8988T (cell line): ENCODE data around the gene ZFAND3.
"Not testable (repeated sequence)": the region's sequence is repeated elsewhere in the genome, so short reads cannot be mapped to it uniquely, and the experiment has no call there.

ENCODE experiments used
- DNase-seq: peaks from one replicate; pipeline ENCODE4 v3.0.0; 2011

ZFAND3 gene

GRCh38 chr6:38100380-38100779 is 280.9 kb downstream of the ZFAND3 start:
- DNase-seq: no peak

GRCh38 chr6:38103921-38104320 is 284.4 kb downstream of the ZFAND3 start:
- DNase-seq: no peak

DNA sequence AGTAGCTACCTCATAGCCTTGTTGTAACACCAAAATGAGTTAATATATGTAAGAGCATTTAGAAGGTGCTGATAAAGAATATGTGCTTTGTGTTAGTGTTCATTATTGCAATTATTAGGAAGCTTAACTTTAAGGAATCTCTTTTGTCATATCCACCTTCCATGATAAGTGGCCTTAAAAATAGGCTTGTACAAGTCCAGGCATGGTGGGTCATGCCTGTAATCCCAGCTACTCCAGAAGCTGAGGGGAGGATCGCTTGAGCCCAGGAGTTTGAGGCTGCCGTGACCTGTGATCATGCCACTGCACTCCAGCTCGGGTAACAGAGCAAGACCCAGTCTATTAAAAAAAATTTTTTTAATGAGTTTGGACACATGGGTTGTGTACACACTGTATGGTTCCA is 285.5 kb downstream of the ZFAND3 start:
- DNase-seq: no peak

- DNase-seq: no peak
Measured at GRCh38 chr6:38107073-38107472, 287.5 kb downstream of the ZFAND3 start.

GRCh38 chr6:38110481-38110971 is 291.0 kb downstream of the ZFAND3 start:
- no peak for DNase-seq

GRCh38 chr6:38112181-38112580 is 292.7 kb downstream of the ZFAND3 start:
- DNase-seq: no peak

DNA sequence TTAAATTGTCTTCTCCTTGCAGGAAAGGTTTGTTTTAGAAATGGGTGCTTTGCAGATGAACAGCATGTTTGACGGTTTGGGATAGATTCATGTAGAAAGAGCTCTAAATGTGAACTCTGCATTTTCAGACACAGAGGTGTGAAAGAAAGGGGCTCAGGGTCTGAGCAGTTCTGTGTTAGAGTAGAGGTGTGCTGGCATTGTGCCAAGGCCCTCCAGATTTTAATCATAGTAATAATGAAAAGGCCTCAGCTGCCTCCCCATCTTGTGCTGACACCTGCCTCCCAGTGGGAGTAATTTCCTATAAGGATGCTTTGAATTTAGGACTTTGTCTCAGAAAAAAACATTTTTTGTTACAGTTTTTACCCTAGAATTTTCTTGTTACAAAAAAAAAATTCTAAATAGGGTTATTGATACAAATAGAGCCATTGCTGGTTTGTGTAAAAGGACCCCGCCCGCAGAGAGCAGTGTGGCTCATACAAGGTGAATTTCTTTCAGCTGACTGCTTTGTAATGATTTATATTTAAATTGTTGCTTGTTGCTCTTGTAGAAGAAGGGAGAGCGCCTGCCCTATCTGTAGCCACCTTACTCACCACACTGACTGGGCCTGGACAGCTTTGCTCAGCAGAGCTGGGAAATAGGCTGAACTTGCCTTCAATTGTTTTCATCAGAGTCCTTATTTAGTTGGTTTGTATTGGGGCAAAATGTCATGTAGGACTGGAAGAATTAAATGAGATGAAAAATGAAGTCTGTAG is 294.5 kb downstream of the ZFAND3 start:
- DNase-seq: no peak

DNA sequence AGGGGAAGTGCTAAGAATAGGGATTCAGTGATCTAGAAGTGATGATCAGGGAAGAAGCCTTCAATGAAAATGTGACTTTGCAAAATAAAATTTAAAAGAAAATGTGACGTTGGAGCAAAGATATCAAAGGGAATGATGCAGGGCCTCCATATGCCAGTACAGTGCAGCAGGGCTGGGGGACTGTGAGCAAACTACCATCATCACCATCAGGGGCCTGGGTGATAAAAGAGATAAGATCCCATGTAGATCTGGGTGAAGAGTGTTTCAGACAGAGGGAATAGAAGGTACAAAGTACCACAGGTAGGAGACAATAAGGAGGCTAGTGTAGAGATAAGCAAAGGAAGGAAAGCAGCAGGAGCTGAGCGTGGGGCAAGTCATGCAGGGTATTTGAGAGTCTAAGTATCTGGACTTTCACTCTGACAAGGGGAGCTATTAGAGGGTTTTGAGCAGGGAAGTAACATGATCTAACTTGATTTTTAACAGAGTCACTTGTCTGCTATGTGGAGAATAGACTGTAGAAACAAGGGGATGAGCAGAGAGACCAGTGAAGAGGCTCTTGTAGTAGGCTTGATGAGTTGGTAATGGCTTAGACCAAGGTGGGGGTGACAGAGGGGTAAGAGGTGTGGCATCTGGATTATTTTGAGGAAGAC is 295.6 kb downstream of the ZFAND3 start:
- DNase-seq: no peak

GRCh38 chr6:38115626-38116008 is 296.1 kb downstream of the ZFAND3 start:
- no peak for DNase-seq

GRCh38 chr6:38116248-38116647 is 296.7 kb downstream of the ZFAND3 start:
- no peak for DNase-seq

DNA sequence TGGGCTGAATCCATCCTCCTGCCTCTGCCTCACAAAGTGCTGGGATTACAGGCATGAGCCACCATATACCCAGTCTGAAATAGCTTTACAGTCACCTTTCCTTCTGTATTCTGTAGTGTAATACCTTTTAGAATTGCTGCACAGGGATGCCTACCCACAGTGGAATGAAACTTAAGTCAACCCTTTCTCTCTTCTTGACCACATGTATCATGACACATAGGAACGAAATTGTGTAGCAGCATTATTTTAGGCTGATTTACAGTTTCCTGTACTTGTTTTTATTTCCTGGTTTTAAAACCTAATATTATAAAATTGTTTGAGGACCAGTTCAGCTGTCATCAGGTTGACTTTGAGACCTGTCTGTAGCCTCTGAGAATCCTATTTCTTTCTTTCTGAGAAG is 297.8 kb downstream of the ZFAND3 start:
- DNase-seq: no peak

DNA sequence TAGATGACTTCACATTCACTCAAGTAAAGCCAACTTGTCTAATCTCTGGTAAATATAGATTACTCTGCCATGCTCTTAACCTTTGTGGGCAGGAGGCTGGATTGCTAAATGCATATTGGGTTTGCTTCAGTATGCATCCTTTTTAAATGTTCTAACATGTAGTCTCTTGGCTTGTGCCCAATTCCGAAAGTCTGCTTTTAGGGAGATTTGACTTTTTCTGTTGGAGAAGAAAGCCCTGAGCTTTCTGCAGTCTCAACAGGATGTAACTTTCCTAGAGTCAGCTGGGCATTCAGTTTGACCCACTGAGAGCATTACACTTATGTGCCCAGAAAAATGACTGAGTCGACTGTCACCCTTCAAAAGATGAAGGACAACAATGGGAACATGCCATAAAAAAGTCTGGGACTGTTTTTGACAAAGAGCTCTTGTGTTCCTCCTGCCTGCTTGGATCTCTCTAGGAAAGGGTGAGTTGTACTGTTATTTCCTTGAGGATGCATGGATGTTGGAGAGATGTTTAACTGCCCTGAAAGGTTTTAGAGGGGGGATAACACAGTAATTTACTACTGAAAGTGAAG is 299.4 kb downstream of the ZFAND3 start:
- DNase-seq: no peak

DNA sequence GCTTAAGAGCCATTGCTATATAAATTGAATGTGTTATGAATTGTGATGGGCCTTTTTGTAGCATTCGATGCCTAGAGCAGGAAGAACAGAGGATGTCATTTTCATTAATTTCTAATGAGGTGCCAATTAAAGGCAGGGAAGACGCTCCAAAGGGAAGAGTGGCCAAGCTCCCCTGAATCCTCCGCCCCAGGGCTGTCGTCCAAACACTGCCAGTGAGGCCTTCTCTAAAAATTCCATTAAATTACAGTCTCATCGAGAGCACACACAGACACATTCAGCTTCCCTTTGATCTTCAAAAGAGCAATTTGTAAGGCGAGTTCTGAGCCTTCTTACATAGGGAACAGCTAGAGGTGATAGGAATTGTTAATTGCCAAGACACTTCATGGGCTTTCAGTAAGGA is 300.0 kb downstream of the ZFAND3 start:
- DNase-seq: no peak

GRCh38 chr6:38124224-38124926 is 304.8 kb downstream of the ZFAND3 start:
- not testable (repeated sequence) for DNase-seq

GRCh38 chr6:38127284-38127683 is 307.8 kb downstream of the ZFAND3 start:
- DNase-seq: no peak

- DNase-seq: no peak
Measured at GRCh38 chr6:38131527-38131965, 312.0 kb downstream of the ZFAND3 start.

DNA sequence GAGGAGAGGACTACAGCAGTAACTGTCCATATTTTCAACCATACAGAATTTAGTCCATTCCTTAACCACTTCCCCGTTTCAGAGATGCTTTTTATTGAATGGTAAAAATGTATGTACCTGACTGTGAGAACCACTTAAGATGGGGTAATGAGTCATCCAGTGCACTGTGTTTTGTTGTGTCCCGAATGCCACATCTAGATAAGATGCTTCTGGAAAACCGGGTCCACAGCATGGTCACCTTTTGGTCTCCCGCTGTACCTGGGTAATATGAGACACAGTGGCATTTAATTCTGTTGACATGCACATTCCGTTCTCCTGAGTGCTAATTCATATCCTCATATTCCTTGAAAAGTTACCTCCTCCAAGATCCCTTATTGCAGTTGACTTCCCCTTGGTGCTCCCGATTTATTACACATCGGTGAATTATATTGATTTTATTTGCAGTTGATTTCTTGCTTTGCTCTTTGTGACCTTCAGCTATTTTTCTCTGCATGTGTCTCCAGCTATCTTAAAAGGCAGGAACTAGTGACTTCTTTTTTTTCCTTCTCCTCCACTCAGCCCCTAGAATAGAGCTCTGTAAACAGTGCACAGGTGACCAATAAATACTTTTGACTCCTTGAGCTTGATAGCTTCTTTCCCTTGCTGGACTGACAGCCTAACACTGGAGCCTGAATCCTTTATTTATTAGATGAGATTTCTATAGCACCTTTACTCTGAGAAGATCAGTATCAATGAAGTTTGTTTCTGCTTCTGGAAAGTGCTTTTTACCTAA is 314.6 kb downstream of the ZFAND3 start:
- DNase-seq: no peak

- no peak for DNase-seq
Measured at GRCh38 chr6:38134704-38135088, 315.2 kb downstream of the ZFAND3 start.

GRCh38 chr6:38136547-38136946 is 317.0 kb downstream of the ZFAND3 start:
- DNase-seq: no peak

GRCh38 chr6:38137608-38138265 is 318.2 kb downstream of the ZFAND3 start:
- DNase-seq: no peak

- no peak for DNase-seq
Measured at GRCh38 chr6:38138374-38138773, 318.8 kb downstream of the ZFAND3 start.

- DNase-seq: no peak
Measured at GRCh38 chr6:38141085-38141484, 321.6 kb downstream of the ZFAND3 start.
